ELR (cell line): Measurements from ENCODE around the gene GHR.
A peak's percentile ranks its signal among the peaks of the same experiment; 100 is the strongest.
"Not testable (repeated sequence)": the region's sequence is repeated elsewhere in the genome, so short reads cannot be mapped to it uniquely, and the experiment has no call there.

Experiments
- DNase-seq: peaks from one replicate; pipeline ENCODE4 v3.0.0-alpha.2; 2015; ENCODE audit warnings: low read depth

The GHR gene

GRCh38 chr5:42645138-42645537 is 221.9 kb downstream of the GHR start:
- DNase-seq: no peak

- DNase-seq: no peak
These were observed 224.8 kb downstream of the GHR start for GRCh38 chr5:42648036-42648435.

DNA sequence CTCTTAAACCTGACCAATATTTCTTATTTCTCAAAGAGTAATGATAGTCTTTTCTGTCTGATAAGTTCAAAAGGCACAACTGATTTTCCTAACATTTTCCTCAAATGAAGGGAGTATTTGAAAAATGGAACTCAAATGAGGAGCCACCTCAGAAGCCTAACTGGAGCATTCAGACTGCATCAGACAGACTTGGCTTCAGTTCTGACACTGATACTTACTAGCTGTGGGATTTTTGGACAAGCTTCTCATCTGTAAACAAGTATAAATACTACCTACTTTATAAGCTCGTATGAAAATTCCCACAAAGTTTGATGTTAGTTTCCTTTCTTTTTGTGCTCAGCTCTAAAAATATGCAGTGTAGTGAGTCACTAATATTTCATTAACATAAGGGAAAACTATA is 225.7 kb downstream of the GHR start:
- DNase-seq: no peak

GRCh38 chr5:42650084-42650483 is 226.8 kb downstream of the GHR start:
- no peak for DNase-seq

GRCh38 chr5:42653705-42654104 is 230.5 kb downstream of the GHR start:
- no peak for DNase-seq

- no peak for DNase-seq
These were observed 231.4 kb downstream of the GHR start for GRCh38 chr5:42654645-42655044.

DNA sequence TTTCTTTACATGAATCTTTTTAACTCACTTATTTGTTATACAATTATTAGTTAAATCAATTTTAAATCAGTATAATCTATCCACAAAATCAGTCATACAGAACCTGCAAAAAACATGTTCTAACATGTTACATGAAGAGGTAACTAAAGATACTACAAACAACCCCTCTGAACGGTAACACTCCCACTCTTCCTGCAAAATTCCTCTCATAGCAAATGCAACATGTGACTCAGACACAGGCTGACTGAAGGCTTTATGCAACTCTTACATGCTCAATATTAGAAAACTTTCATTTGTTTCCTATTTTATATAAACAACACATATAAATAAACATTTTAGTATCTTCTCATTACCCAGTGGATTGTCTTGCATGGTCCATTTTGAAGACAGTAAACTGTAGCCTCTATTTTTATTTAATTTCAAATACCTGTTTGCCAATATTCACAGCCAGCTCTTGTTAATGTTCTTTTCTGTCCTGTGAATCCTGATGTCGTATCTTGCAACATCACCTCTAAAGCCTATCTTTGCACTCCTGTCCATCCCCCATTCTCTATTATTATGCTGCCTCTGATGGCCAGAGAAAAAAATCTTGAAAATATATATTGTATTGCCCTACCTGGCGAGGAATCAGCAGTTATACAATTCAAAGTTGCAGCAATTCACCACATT is 232.9 kb downstream of the GHR start:
- peak; percentile 1 for DNase-seq

DNA sequence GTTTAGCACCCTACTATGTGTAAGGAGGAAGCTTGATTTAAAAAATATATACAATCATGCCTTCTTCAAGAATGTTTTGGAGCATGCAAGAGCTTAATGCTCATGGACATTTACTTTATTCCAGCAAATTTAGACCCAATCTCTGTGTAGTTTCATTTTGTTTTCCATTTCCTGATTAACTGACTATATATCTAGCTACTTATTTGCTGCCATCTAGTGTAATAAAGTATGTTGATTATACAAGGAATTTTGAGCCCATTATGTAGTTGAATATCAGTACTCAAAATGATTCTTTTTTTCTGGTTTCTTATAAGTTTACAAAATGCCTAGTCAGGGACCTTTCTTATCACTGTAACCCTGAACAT is 233.4 kb downstream of the GHR start:
- DNase-seq: peak; percentile 4

- DNase-seq: not testable (repeated sequence)
These were observed 236.6 kb downstream of the GHR start for GRCh38 chr5:42659869-42660268.

DNA sequence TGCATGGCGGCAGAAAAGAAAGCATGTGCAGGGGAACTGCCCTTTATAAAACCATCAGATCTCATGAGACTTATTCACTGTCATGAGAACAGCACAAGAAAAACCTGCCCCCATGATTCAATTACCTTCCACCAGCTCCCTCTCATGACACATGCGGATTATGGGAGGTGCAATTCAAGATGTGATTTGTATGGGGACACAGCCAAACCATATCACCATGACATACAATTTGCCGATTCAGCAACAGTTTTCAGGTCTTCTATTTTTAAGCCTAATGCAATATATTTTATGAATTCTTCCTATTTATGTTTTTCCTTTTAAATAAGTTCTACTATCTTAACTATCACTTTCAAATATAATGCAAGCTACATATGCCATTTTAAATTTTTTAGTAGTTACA is 242.6 kb downstream of the GHR start:
- DNase-seq: no peak

- DNase-seq: no peak
These were observed 243.6 kb downstream of the GHR start for GRCh38 chr5:42666869-42667268.

DNA sequence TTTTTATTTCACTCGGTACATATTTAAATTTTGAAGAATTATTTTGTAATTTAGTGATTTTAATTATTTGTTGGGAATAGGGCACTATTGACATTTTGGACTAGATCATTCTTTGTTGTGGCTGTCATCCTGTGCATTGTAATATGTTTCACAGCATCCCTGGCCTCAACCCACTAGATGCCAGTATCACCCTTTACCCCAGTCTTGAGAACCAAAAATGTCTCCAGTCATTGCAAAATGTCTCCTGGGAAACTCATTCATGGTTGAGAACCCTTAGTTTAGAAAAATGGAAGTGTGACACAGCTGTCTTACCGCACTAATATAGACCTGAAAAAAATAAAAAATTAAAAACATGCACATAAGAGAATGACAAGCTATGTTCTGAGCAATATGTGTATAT is 245.0 kb downstream of the GHR start:
- DNase-seq: no peak

DNA sequence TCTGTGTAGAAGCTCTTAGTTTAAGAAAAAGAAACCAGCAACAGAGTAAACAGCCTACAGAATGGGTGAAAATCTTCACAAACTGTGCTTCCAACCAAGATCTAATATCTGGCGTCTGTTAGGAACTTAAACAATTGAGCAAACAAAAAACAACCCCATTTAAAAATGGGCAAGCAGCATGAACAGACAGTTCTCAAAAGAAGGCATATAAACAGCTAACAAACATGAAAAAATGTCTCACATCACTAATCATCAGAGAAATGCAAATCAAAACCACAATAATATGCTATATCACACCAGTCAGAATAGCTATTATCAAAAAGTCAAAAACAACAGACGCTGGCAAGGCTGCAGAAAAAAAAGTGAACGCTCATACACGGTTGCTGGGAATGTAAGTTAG is 249.7 kb downstream of the GHR start:
- no peak for DNase-seq

- DNase-seq: no peak
These were observed 252.4 kb downstream of the GHR start for GRCh38 chr5:42675602-42676001.

- DNase-seq: no peak
These were observed 253.1 kb downstream of the GHR start for GRCh38 chr5:42676362-42676761.

GRCh38 chr5:42677156-42677842 is 254.1 kb downstream of the GHR start:
- no peak for DNase-seq

GRCh38 chr5:42680046-42680445 is 256.8 kb downstream of the GHR start:
- no peak for DNase-seq

GRCh38 chr5:42685078-42685477 is 261.8 kb downstream of the GHR start:
- DNase-seq: not testable (repeated sequence)

GRCh38 chr5:42689391-42689790 is 266.2 kb downstream of the GHR start:
- DNase-seq: no peak

- DNase-seq: no peak
These were observed 268.2 kb downstream of the GHR start for GRCh38 chr5:42691413-42691937.

- no peak for DNase-seq
These were observed 278.3 kb downstream of the GHR start for GRCh38 chr5:42701351-42702059.

- no peak for DNase-seq
These were observed 280.0 kb downstream of the GHR start for GRCh38 chr5:42703238-42703637.

DNA sequence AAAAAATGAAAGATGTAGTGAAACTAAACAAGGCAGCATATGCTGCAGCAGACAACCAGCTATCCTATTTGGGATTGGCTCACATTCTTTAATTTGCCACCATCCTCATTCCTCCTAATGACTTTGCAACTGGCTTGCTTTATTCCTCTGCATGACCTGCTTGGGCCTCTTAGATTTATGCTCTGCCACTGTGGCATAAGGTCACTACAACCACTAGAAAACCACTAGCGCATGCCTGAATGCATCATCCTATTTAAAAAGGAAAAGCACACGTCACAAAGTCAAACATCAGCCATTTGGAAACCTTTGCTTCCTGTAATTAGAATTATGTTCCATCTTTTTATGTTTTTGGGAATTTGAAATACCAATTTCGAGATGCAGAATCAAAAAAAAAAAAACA is 292.5 kb downstream of the GHR start:
- peak; percentile 41 for DNase-seq
